GM18499 (cell line): ENCODE data around the gene RABGGTA.

ENCODE experiments used
- ATAC-seq: cut with Tn5 transposase; IDR thresholded peaks from one replicate; pipeline ENCODE4 v1.9.1; 2021; ENCODE audit warnings: moderate number of reproducible peaks; ENCODE audit not compliant: insufficient read depth, unreplicated experiment

RABGGTA gene

GRCh38 chr14:24261969-24262327 lies 9.4 kb downstream of the RABGGTA start:
- no peak for ATAC-seq

- no peak for ATAC-seq
Observed at GRCh38 chr14:24261256-24261968, 10.0 kb downstream of the RABGGTA start.

GRCh38 chr14:24260780-24261157 lies 10.6 kb downstream of the RABGGTA start:
- no peak for ATAC-seq

- ATAC-seq = no peak
Observed at GRCh38 chr14:24260026-24260779, 11.2 kb downstream of the RABGGTA start.

- ATAC-seq = no peak
Observed at GRCh38 chr14:24259282-24260025, 11.9 kb downstream of the RABGGTA start.

- ATAC-seq = no peak
Observed at GRCh38 chr14:24258548-24259265, 12.7 kb downstream of the RABGGTA start.

- ATAC-seq = no peak
Observed at GRCh38 chr14:24258119-24258518, 13.3 kb downstream of the RABGGTA start.

- no peak for ATAC-seq
Observed at GRCh38 chr14:24256960-24257359, 14.4 kb downstream of the RABGGTA start.

- ATAC-seq = no peak
Observed at GRCh38 chr14:24255931-24256711, 15.3 kb downstream of the RABGGTA start.

GRCh38 chr14:24255438-24255837 lies 16.0 kb downstream of the RABGGTA start:
- ATAC-seq = no peak

GRCh38 chr14:24254630-24255392 lies 16.6 kb downstream of the RABGGTA start:
- ATAC-seq = no peak

- ATAC-seq = no peak
Observed at GRCh38 chr14:24253936-24254335, 17.5 kb downstream of the RABGGTA start.

- ATAC-seq = no peak
Observed at GRCh38 chr14:24252289-24253124, 18.9 kb downstream of the RABGGTA start.

GRCh38 chr14:24251880-24252288 lies 19.5 kb downstream of the RABGGTA start:
- ATAC-seq = no peak

GRCh38 chr14:24250354-24250753 lies 21.0 kb downstream of the RABGGTA start:
- no peak for ATAC-seq

- no peak for ATAC-seq
Observed at GRCh38 chr14:24249230-24250021, 22.0 kb downstream of the RABGGTA start.

- ATAC-seq = no peak
Observed at GRCh38 chr14:24247422-24247821, 24.0 kb downstream of the RABGGTA start.
